DMS79 (cell line): ENCODE measurements around the gene ZNF804A.
A peak's percentile ranks its signal among the peaks of the same experiment; 100 is the strongest.

Experiments used
- DNase-seq: peaks from one replicate; lab custom pipeline; 2025; lab: John Stamatoyannopoulos, UW

The ZNF804A gene

GRCh38 chr2:184598316-184599053 lies at the start of gene ZNF804A:
TSS of gene ZNF804A (plus strand) at chr2:184598529. CDS start at chr2:184598960, 431 bp downstream.
- peak; percentile 9 for DNase-seq

DNA sequence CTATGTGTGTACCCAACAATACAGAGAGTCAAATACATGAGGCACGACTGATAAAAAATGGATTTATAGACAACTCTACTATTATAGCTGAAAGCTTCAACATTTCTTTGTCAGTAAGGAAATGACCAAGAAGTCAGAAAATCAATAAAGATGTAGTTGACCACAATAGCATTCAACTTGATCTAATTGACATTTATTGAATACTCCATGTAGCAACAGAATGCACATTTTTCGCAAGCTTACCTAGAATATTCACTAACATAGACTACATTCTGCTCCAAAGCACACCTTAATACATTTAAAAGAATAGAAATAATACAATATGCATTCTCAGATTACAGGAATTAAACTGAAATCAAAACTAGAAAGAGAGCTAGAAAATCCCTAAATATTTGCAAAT lies 49.2 kb upstream of the ZNF804A start:
- DNase-seq, result no peak

- no peak for DNase-seq
These were observed 46.7 kb upstream of the ZNF804A start for GRCh38 chr2:184551626-184552025.

DNA sequence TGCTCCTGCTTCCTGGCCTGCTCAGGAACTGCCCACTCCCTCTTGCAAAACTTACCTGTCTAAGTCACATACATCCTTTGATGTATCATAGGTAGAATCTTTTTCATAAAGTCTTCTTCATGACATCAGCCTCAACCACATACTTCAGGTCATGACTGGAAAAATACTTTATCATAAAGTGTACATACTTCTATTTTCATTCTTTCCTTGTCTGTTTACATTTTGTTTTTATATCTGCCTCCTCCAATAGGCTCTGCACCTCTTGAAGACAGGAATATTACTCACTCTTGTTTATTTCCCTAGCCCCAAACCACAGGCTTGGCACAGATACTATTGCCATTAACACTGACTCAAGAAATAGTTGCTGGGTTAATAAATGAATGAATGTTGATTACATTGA lies 43.6 kb upstream of the ZNF804A start:
- no peak for DNase-seq

DNA sequence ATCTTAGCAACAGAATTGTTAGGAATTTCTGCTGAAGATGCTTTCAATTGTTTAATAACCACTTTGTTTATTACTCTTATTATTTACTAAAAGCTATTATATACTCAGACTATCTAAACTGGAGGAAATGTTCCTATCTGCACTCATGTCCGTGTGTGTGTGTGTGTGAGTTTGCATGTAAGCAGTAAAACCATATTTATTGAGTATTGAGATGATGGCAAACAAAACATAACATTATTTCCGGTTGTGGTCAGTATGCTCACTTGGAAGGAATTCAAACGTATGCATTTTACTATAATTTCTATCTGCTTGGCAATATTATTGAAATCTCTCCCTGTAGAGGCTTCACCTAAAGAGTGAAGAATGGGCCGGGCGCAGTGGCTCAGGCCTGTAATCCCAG lies 43.0 kb upstream of the ZNF804A start:
- no peak for DNase-seq

- DNase-seq, result no peak
These were observed 41.7 kb upstream of the ZNF804A start for GRCh38 chr2:184556639-184557038.

- no peak for DNase-seq
These were observed 39.4 kb upstream of the ZNF804A start for GRCh38 chr2:184558713-184559464.

GRCh38 chr2:184560603-184561002 lies 37.7 kb upstream of the ZNF804A start:
- DNase-seq, result no peak

GRCh38 chr2:184562532-184562931 lies 35.8 kb upstream of the ZNF804A start:
- no peak for DNase-seq

DNA sequence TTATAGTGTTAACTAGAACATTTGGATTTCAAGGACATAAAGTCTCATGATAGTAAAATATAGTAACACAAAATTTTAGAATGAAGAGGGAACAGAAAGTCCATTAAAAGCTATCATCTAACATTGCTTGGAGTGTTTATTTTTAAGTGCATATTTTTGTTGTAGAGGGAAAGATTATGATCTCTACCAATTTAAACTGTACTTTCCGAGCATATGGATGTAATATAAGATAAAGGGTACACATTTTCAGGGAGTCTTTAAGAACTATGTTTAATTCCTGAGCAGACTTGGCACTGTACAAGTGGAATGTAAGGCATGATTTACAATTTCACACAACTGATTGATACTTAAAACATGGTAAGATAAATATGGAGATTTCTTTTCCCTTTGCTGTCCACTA lies 34.2 kb upstream of the ZNF804A start:
- DNase-seq, result no peak

- DNase-seq, result no peak
These were observed 31.6 kb upstream of the ZNF804A start for GRCh38 chr2:184566716-184567115.

DNA sequence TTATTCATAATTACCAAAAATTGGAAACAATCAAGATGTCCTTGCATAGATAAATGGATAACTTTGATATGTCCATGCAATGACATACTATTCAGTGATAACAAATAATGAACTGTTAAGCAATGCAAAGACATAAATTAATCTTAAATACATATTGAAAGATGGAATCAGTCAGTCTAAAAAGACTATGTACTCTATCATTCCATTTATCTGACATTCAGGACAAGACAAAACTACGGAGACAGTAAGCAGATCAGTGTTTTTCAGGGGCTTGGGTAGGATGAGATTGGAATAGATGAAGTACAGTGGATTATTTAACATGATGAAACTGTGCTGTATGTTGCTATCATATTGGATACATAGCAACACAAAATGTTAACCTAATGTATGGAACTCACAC lies 21.3 kb upstream of the ZNF804A start:
- DNase-seq, result no peak

DNA sequence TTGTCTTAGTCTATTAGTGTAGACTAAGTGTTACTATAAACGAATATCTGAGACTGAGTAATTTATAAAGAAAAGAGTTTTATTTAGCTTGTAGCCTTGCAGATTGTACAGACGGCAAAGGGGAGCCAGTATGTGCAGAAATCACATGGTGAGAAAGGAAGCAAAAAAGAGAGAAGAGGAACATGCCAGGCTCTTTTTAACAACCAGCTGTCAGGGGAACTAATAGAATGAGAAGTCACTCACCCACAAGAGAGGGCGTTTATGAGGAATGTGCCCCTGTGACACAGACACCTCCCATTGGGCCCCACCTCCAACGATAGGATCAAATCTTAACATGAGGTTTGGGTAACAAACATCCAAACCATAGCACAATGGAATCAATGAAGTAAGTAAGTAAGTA lies 20.6 kb upstream of the ZNF804A start:
- no peak for DNase-seq

GRCh38 chr2:184579226-184579625 lies 19.1 kb upstream of the ZNF804A start:
- DNase-seq, result no peak

- DNase-seq, result no peak
These were observed 16.9 kb upstream of the ZNF804A start for GRCh38 chr2:184581391-184581790.

GRCh38 chr2:184589261-184589660 lies 9.1 kb upstream of the ZNF804A start:
- DNase-seq, result no peak

GRCh38 chr2:184596819-184597411 lies 1.4 kb upstream of the ZNF804A start:
- no peak for DNase-seq

GRCh38 chr2:184597571-184597991 lies 748 bp upstream of the ZNF804A start:
- no peak for DNase-seq

GRCh38 chr2:184598002-184598315 lies 370 bp upstream of the ZNF804A start:
- DNase-seq, result no peak

- DNase-seq, result no peak
These were observed 934 bp downstream of the ZNF804A start for GRCh38 chr2:184599054-184599871.

- no peak for DNase-seq
These were observed 1.5 kb downstream of the ZNF804A start for GRCh38 chr2:184599872-184600222.

DNA sequence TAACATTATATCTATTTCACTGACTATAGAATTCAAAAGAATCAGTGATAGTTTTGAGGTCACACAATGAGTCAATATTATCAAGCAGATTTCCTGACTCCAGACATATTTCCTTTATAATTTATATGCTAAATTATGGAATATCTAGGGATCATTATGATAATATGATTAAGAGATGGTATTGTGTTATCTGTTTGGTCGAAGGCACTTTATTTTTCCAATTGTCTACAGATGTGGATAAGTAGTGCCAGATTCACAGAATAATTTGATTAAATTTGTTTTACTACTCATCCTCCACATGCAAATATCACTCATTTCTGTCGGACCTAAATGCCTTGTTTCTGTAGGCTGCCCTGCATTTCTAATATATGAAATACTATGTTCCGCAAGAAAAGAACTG lies 4.4 kb downstream of the ZNF804A start:
- no peak for DNase-seq

DNA sequence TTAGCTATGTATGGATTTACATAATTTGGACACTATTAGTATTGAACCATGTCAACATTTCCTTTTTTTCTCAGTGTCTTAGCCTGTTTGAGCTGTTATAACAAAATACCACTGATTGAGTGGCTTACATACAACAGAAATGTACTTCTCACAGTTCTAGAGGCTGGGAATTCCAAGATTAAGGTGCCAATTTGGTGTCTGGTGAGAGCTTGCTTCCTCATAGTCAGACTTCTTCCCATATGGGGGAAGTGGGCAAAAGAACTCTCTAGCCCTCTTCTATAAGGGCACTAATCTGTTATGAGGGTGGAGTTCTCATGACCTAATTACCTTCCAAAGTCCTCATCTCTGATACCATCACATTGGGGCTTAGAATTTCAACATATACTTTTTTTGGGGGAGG lies 12.6 kb downstream of the ZNF804A start:
- DNase-seq, result no peak
